Effector memory CD4-positive, alpha-beta T cell (primary cell): ENCODE data around the gene KDM6A.
A peak's percentile ranks its signal among the peaks of the same experiment; 100 is the strongest.
"Not testable (repeated sequence)": the region's sequence is repeated elsewhere in the genome, so short reads cannot be mapped to it uniquely, and the experiment has no call there.

ENCODE experiments used
- DNase-seq, 3 donors: peaks; one replicate each; pipeline ENCODE4 v3.0.0-alpha.2; 2020
- H3K27ac ChIP-seq: 2 replicates; pipeline ENCODE4 v1.7.0; 2013; ENCODE audit warnings: mild to moderate bottlenecking, low read length, moderate library complexity; ENCODE audit not compliant: insufficient read depth, poor library complexity, severe bottlenecking
- H3K27me3 ChIP-seq: replicated peaks from 2 replicates; pipeline ENCODE4 v1.7.0; 2013; ENCODE audit warnings: mild to moderate bottlenecking, low read length; ENCODE audit not compliant: insufficient read depth, control insufficient read depth, poor library complexity, severe bottlenecking
- H3K36me3 ChIP-seq: 2 replicates; pipeline ENCODE4 v1.7.0; 2013; ENCODE audit warnings: mild to moderate bottlenecking, low read length, moderate library complexity; ENCODE audit not compliant: control insufficient read depth, insufficient read depth
- H3K4me1 ChIP-seq: 2 replicates; pipeline ENCODE4 v1.7.0; 2013; ENCODE audit warnings: low read length, mild to moderate bottlenecking; ENCODE audit not compliant: control insufficient read depth, insufficient read depth, poor library complexity, severe bottlenecking
- H3K4me3 ChIP-seq: 2 replicates; pipeline ENCODE4 v1.7.0; 2013; ENCODE audit warnings: low read length, low read depth, mild to moderate bottlenecking; ENCODE audit not compliant: insufficient read depth, poor library complexity, severe bottlenecking
- H3K9me3 ChIP-seq: 2 replicates; pipeline ENCODE4 v1.7.0; 2013; ENCODE audit warnings: mild to moderate bottlenecking, low read length, moderate library complexity; ENCODE audit not compliant: control insufficient read depth

Gene KDM6A

DNA sequence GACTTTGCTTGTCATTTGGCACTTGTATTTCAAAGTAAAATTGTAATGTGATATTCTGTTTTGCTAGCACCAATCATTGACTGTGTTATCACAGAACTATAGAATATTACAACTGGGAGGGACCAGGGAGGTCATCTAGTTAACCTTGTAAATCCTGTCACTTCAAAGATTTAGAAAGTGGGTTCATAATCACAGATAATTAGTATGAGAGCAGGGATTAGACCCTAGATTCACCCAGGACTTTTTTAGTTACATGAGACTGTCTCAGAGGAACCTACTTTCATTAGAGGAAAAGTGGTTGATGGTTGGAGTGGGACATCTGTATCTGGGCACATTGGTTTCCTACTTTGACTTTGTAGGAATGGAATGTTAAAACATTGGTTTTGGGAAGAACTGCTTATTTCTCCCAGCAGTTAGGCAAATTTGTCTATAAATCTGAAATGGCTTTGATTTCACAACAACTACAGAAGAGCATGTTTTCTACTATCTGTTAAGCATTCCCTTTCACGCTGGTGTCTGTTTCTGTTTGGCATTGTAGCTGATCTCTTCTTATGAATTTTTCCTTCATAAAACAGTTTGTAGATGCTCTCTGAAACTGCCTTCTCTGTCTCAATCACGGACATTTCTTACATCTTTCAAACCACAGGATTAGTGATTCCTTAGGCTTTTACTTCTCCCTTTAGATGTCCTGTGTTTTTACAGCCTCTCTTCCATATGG, 183.6 kb downstream of the KDM6A start:
- no peak for DNase-seq
- Histone ChIP-seq H3K27ac (no peak overlapping the region), H3K9me3 (no peaks in the 10 kb centered on the region), H3K27me3 (no peaks in the 10 kb centered on the region), H3K4me3 (no peak overlapping the region), H3K36me3 (peaks cover 7% of the 10 kb centered on the region), H3K4me1 (no peaks in the 10 kb centered on the region)

DNA sequence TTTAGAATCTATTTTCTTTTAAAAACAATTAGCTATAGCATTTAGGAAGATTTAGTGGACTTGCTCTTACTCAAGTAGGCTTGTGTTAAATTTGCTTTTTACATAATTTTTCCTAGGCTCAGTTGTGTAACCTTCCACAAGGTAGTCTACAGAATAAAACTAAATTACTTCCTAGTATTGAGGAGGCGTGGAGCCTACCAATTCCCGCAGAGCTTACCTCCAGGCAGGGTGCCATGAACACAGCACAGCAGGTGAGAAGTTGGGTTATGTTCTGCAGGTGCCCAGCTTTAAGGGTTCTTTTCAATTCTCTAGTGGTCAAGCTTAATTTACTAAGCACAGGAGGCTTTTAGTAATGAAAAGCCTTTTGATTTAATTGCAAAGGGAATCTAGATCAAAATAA, 186.9 kb downstream of the KDM6A start:
- DNase-seq, H3K4me3 ChIP-seq, H3K27me3 ChIP-seq, H3K4me1 ChIP-seq, H3K27ac ChIP-seq, H3K9me3 ChIP-seq: not testable (repeated sequence)
- H3K36me3 ChIP-seq: peaks cover 27% of the 10 kb centered on the region

DNA sequence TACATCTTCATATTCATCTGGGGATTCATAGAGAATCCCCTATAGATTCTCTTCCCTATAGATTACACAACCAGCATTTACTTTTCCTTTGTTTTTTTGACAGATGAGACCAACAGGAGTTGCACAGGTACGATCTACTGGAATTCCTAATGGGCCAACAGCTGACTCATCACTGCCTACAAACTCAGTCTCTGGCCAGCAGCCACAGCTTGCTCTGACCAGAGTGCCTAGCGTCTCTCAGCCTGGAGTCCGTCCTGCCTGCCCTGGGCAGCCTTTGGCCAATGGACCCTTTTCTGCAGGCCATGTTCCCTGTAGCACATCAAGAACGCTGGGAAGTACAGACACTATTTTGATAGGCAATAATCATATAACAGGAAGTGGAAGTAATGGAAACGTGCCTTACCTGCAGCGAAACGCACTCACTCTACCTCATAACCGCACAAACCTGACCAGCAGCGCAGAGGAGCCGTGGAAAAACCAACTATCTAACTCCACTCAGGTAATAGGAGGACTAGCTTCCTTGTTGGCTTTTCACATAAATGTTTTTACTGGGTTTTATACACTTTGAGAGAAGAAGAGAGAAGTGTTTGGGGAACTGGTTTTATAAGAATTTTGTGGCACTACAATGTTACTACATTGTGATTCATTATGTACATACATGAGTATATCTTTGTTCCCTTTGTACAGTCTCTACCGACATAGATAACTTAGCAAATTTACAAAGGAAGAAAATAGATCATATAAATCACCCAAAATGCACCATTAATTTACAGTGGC, 190.5 kb downstream of the KDM6A start:
- H3K27ac ChIP-seq: no peak overlapping the region
- H3K4me1 ChIP-seq: no peaks in the 10 kb centered on the region
- DNase-seq: no peak
- no peak overlapping the region for H3K4me3 ChIP-seq
- H3K36me3 ChIP-seq: peaks cover 30% of the 10 kb centered on the region
- H3K27me3 ChIP-seq: no peaks in the 10 kb centered on the region
- H3K9me3 ChIP-seq: no peaks in the 10 kb centered on the region

DNA sequence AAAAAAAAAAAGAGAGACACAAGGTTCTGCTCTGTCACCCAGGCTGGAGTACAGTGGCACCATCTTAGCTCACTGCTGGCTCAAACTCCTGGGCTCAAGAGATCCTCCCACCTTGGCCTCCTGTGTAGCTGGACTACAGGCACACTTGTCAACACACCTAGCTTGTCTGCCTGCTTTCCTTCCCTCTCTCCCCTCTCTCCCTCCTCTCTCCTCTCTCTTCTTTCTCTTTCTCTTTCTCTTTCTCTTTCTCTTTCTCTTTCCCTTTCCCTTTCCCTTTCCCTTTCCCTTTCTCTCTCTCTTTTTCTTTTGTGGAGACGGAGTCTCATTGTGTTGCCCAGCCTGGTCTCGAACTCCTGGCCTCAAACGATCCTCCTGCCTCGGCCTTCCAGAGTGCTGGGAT, 195.6 kb downstream of the KDM6A start:
- Histone ChIP-seq H3K4me1 (peaks cover 4% of the 10 kb centered on the region), H3K36me3 (peaks cover 21% of the 10 kb centered on the region), H3K4me3 (no peak overlapping the region), H3K27me3 (no peaks in the 10 kb centered on the region), H3K9me3 (no peaks in the 10 kb centered on the region), H3K27ac (peak overlapping the region; percentile 46)
- DNase-seq: peak in 2 of 3 donors; percentile 4 to 18

DNA sequence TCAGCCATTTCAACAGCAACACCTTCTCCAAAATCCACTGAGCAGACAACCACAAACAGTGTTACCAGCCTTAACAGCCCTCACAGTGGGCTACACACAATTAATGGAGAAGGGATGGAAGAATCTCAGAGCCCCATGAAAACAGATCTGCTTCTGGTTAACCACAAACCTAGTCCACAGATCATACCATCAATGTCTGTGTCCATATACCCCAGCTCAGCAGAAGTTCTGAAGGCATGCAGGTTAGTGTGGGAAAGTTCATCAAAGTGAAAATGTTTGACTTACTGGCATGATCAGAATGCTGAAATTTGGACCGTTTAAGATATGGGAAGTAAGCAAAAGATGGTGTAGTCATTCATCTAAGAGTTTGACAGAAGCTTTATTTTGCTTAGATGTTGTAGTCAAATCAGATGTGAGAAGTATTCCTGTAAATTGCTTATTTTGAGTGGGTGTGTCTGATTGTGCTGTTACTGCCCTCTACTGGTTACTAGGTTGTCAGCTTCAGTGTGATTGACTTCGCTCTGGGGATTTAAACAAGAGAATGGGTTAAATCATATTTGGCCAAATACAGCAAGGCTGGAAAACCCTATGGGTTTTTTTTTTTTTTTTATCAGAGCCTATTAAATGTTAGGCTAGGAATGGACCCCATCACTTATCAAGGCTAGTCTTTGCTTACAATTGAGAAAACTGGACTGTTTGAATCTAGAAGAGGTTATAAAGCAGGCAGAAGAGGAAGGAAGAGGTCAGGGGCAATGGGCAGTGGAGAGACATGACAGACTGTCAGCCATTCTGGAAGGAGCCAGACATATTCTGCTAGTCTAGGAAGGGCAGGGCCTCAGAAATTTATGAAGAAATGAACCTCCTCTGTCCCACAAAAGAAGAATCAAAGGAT, 197.4 kb downstream of the KDM6A start:
- Histone ChIP-seq H3K4me1 (peaks cover 4% of the 10 kb centered on the region), H3K27ac (no peak overlapping the region), H3K4me3 (no peak overlapping the region), H3K27me3 (no peaks in the 10 kb centered on the region), H3K9me3 (no peaks in the 10 kb centered on the region), H3K36me3 (peaks cover 10% of the 10 kb centered on the region)
- no peak for DNase-seq

DNA sequence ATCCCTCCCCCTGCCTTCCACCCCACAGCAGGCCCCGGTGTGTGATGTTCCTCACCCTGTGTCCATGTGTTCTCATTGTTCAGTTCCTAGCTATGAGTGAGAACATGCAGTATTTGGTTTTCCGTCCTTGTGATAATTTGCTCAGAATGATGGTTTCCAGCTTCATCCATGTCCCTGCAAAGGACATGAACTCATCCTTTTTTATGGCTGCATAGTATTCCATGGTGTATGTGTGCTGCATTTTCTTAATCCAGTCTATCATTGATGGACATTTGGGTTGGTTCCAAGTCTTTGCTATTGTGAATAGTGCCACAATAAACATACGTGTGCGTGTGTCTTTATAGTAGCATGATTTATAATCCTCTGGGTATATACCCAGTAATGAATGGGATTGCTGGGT, 200.0 kb downstream of the KDM6A start:
- H3K27me3 ChIP-seq, H3K36me3 ChIP-seq, H3K4me1 ChIP-seq, DNase-seq, H3K27ac ChIP-seq, H3K9me3 ChIP-seq, H3K4me3 ChIP-seq: not testable (repeated sequence)

DNA sequence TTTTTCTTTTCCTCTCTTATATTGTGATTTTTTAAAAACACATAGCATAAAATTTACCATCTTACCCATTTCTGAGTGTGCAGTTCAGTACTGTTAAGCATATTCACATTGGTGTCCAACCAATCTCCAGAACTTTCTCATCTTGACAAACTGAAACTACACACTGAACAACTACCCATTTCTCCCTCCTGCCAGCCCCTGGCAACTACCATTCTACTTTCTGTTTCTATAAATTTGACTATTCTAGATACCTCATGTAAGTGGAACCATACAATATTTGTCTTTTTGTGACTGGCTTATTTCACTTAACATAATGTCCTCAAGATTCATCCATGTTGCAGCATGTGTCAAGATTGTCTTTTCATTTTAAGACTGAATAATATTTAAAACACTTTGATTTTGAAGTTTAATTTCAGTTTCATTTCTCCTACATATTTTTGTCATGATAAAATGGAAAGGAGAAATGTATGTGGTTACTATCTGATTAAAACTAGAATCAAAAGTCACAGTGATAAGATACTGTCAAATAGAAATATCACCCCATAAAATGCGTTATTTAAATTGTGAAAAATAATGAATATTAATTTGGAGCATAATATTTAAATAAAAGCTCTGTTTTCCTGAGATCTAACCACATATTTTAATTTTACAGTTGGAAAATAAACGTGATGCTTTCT, 204.9 kb downstream of the KDM6A start:
- Histone ChIP-seq H3K27me3 (no peaks in the 10 kb centered on the region), H3K27ac (no peak overlapping the region), H3K9me3 (no peaks in the 10 kb centered on the region), H3K4me3 (no peak overlapping the region), H3K4me1 (no peaks in the 10 kb centered on the region), H3K36me3 (peaks cover 15% of the 10 kb centered on the region)
- no peak for DNase-seq

DNA sequence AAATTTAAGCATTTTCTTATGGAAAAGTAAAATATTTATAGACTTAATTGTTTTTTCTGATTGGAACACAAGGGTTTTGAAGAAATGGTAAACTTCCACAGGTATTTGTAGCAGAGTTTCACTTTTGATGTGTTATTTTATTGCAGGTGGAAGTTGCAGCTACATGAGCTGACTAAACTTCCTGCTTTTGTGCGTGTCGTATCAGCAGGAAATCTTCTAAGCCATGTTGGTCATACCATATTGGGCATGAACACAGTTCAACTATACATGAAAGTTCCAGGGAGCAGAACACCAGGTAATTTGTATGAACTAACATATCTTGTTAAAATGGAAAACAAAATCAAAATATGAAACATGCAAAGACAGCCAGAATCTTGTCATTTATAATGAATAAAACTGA, 210.3 kb downstream of the KDM6A start:
- peaks cover 37% of the 10 kb centered on the region for H3K36me3 ChIP-seq
- H3K4me1 ChIP-seq: no peaks in the 10 kb centered on the region
- H3K9me3 ChIP-seq: no peaks in the 10 kb centered on the region
- H3K4me3 ChIP-seq: no peak overlapping the region
- no peaks in the 10 kb centered on the region for H3K27me3 ChIP-seq
- no peak overlapping the region for H3K27ac ChIP-seq
- no peak for DNase-seq

DNA sequence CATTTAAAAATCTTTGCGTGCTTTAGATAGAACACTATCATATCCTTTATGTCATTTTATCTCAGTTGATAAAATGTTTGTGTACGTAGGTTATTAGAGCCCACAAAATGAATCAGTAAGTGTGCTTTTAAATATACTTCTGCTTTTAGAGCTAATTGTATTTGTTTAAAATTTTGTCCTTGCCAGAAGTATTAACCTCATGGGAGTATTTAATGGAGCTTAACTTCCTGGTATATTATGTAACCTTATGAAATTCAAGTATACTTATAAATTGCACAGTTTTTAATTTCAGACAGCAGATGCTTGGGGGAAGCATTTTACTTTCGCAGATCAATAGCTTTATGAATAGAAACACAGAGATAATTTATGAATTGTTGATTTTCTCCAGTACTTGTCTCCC, 237.5 kb downstream of the KDM6A start:
- no peak for DNase-seq
- Histone ChIP-seq H3K4me3 (no peak overlapping the region), H3K36me3 (peaks cover 20% of the 10 kb centered on the region), H3K4me1 (no peaks in the 10 kb centered on the region), H3K27ac (no peak overlapping the region), H3K27me3 (no peaks in the 10 kb centered on the region), H3K9me3 (no peaks in the 10 kb centered on the region)
